Measurements from ENCODE around the gene ADAMTS18. TPM values are rescaled to one million over a fixed set of nuclear protein-coding genes. Genes with fewer than 3 reads are reported as not detected.
"Not testable (repeated sequence)": the region's sequence is repeated elsewhere in the genome, so short reads cannot be mapped to it uniquely, and the experiment has no call there.

The ADAMTS18 gene
- total and polyA plus RNA-seq, 7 donors: 0.04 to 0.16 TPM; not detected in 5

DNA sequence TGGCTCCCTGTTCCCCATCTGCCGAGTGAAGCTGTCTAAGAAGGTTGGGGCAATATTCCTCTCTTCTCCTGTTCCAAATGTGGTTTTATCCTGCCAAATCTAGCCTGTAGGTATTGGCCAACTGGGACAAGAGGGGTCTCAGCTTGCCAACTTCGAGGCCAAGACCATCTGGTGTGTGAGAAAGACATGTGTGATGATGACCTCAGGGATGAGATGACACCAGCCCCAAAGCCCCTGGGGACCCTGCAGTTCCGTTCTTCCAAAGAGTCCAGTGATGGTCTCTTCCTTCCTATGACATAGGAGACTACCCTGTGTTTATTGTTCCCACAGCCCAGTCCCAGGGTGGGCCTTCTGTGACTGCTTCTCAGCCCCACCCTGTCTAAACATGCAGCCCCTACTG, 34.8 kb upstream of the ADAMTS18 start:
- no peak for TF ChIP-seq POLR2A (IDR thresholded peaks at IDR 0.05)
- no peak for TF ChIP-seq POLR2AphosphoS5 (IDR thresholded peaks at IDR 0.05)
- no peak for TF ChIP-seq EP300 (IDR thresholded peaks at IDR 0.05)
- no peak for TF ChIP-seq CTCF (IDR thresholded peaks at IDR 0.05)
- Histone ChIP-seq H3K4me3 (no peak overlapping the region), H3K4me1 (no peaks in the 10 kb centered on the region), H3K27me3 (no peaks in the 10 kb centered on the region), H3K27ac (no peak overlapping the region), H3K36me3 (no peaks in the 10 kb centered on the region), H3K9me3 (no peaks in the 10 kb centered on the region)
- intact Hi-C loops (cut with DNase I): no loop called here
- no peak for DNase-seq
- 54 to 74% methylated on average over 3 of the region's 3 CpGs for WGBS, 2 donors

DNA sequence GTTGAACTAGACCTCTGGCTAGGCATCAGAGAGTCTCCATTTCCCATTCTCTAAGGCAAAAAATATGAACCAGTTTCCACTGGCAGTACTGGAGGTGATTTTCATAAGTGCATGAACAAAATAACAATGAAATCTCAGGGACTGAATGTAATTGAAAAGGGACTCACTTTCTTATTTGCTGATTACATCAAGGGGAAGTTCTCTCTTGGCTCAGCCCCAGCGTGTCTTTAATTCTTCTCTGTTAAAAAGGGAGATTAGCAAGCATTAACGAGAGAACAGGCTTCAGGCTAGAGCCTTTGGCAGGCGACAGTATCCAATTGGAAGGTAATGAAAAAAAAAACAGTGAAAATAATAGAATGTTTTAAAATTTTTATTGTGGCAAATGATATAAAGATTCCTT, 34.0 kb upstream of the ADAMTS18 start:
- intact Hi-C loops (cut with DNase I): no loop called here
- Histone ChIP-seq H3K27me3 (no peaks in the 10 kb centered on the region), H3K4me3 (no peak overlapping the region), H3K36me3 (no peaks in the 10 kb centered on the region), H3K27ac (no peak overlapping the region), H3K9me3 (no peaks in the 10 kb centered on the region), H3K4me1 (no peaks in the 10 kb centered on the region)
- WGBS, 2 donors: 45 to 56% methylated on average over 3 of the region's 3 CpGs
- DNase-seq: no peak
- TF ChIP-seq EP300 (IDR thresholded peaks at IDR 0.05) (no peak), POLR2AphosphoS5 (IDR thresholded peaks at IDR 0.05) (no peak), CTCF (IDR thresholded peaks at IDR 0.05) (no peak), POLR2A (IDR thresholded peaks at IDR 0.05) (no peak)

DNA sequence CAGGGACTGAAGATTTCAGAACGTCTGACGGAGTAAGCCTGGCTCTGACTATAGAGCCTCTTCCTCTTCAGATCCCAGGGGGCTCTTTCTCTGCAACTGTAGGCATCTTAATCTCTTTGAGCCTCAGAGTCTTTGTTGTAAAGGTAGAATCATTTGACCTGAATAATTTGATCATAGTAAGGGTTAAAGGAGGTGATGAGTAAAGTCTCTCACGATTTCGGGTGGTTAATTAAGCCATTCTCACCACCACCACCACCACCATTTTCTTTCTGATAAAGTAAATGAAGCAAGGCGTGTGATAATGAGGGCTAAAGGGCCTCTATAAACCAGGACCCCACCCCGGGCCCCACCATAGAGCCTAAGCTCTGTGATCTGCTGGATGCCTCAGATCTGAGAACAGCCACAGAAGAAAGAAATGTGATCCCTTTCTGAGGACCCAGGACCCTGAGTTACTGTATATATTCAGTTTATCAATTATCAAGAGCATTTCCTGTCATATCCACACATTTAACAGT, 33.0 kb upstream of the ADAMTS18 start:
- TF ChIP-seq POLR2AphosphoS5 (IDR thresholded peaks at IDR 0.05) (no peak), CTCF (IDR thresholded peaks at IDR 0.05) (no peak), EP300 (IDR thresholded peaks at IDR 0.05) (no peak), POLR2A (IDR thresholded peaks at IDR 0.05) (no peak)
- 46 to 59% methylated on average over 6 of the region's 6 CpGs for WGBS, 2 donors

DNA sequence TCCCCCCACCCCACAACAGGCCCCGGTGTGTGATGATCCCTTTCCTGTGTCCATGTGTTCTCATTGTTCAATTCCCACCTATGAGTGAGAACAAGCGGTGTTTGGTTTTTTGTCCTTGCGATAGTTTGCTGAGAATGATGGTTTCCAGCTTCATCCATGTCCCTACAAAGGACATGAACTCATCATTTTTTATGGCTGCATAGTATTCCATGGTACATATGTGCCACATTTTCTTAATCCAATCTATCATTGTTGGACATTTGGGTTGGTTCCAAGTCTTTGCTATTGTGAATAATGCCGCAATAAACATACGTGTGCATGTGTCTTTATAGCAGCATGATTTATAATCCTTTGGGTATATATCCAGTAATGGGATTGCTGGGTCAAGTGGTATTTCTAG, 28.8 kb upstream of the ADAMTS18 start:
- intact Hi-C loops (cut with DNase I); H3K4me3 ChIP-seq; H3K27ac ChIP-seq; H3K4me1 ChIP-seq; H3K9me3 ChIP-seq; DNase-seq; H3K27me3 ChIP-seq; H3K36me3 ChIP-seq: not testable (repeated sequence)
- WGBS, 2 donors: 94 to 97% methylated on average over 3 to 5 of the region's 5 CpGs

More for the DNA sequence above, 33.0 kb upstream of the ADAMTS18 start:
- Histone ChIP-seq H3K36me3 (no peaks in the 10 kb centered on the region), H3K27ac (no peak overlapping the region), H3K27me3 (no peaks in the 10 kb centered on the region), H3K9me3 (no peaks in the 10 kb centered on the region), H3K4me3 (no peak overlapping the region), H3K4me1 (no peaks in the 10 kb centered on the region)
- intact Hi-C loops (cut with DNase I): no loop called here
- no peak for DNase-seq

DNA sequence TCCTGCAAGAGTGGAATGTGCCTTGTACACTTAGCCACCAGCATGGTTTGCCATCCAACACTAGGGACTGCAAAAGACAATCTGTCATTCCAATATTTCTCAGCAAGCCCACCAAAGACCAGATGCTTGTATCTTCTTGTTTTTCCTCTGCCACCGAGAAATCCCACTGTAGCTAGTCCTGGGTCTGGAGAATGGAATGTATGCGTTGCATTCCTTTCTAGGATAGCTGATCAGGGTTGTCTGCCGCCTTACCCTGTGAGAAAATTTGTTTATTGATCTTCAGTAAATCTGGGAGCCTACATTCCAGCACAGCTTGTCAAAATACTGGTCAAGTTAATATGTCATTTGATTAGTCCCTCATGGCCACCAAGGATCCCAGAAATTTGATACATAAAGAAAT, 28.1 kb upstream of the ADAMTS18 start:
- no peaks in the 10 kb centered on the region for H3K9me3 ChIP-seq
- intact Hi-C loops (cut with DNase I): no loop called here
- TF ChIP-seq EP300 (IDR thresholded peaks at IDR 0.05): no peak
- TF ChIP-seq POLR2A (IDR thresholded peaks at IDR 0.05): no peak
- TF ChIP-seq POLR2AphosphoS5 (IDR thresholded peaks at IDR 0.05): no peak
- no peak for TF ChIP-seq CTCF (IDR thresholded peaks at IDR 0.05)
- H3K4me3 ChIP-seq: no peak overlapping the region
- no peaks in the 10 kb centered on the region for H3K4me1 ChIP-seq
- no peak overlapping the region for H3K27ac ChIP-seq
- no peak for DNase-seq
- no peaks in the 10 kb centered on the region for H3K27me3 ChIP-seq
- 33 to 48% methylated on average over 3 of the region's 3 CpGs for WGBS, 2 donors
- H3K36me3 ChIP-seq: no peaks in the 10 kb centered on the region

Measured in sigmoid colon (tissue), 7 donors.